H1 (cell line): ENCODE data around the gene ORMDL2.

Source experiments
- EP300 ChIP-seq, 2 experiments: IDR thresholded peaks; 1 replicate in 1 of 2; 2 replicates in 1 of 2; pipeline ENCODE4 v1.6.1; 2011 to 2012; ENCODE audit warnings: low read depth in 2 of 2, low read length in 2 of 2, mild to moderate bottlenecking in 2 of 2, borderline replicate concordance in 1 of 2, inconsistent platforms in 1 of 2, moderate library complexity in 1 of 2
- POLR2AphosphoS5 ChIP-seq: IDR thresholded peaks from 2 replicates; pipeline ENCODE4 v1.6.1; 2011; ENCODE audit warnings: low read depth, low read length
- POU5F1 ChIP-seq: IDR thresholded peaks from 2 replicates; pipeline ENCODE4 v1.6.1; 2011; ENCODE audit warnings: low read depth, mild to moderate bottlenecking, low read length, moderate library complexity
- RAD21 ChIP-seq, 2 experiments: IDR thresholded peaks in 1 of 2; conservative IDR thresholded peaks in 1 of 2; 2 replicates each; pipeline ENCODE4 v1.6.1; 2011; ENCODE audit warnings: low read depth in 2 of 2, low read length in 2 of 2, improper control_type of control experiment in 1 of 2, inconsistent platforms in 1 of 2, mild to moderate bottlenecking in 1 of 2, moderate library complexity in 1 of 2
- SRF ChIP-seq: IDR thresholded peaks from 2 replicates; pipeline ENCODE4 v1.6.1; 2011; ENCODE audit warnings: mild to moderate bottlenecking, low read depth, low read length, moderate library complexity
- TAF1 ChIP-seq: IDR thresholded peaks from 2 replicates; pipeline ENCODE4 v1.6.1; 2011; ENCODE audit warnings: mild to moderate bottlenecking, low read depth, low read length
- TEAD4 ChIP-seq: IDR thresholded peaks from 2 replicates; pipeline ENCODE4 v1.6.1; 2012; ENCODE audit warnings: low read depth, low read length, inconsistent platforms, mixed read lengths
- TF ChIP-seq, protein P1 (sequence below): IDR thresholded peaks from 2 replicates; pipeline ENCODE4 v1.6.1; 2012; ENCODE audit warnings: inconsistent platforms
- TF ChIP-seq, protein P2 (sequence below): fragments of 300-600 bp; sonication (generic); IDR thresholded peaks from 2 replicates; pipeline ENCODE4 v1.7.1; 2012; ENCODE audit warnings: low read length, moderate library complexity, mild to moderate bottlenecking, inconsistent platforms; ENCODE audit not compliant: insufficient replicate concordance
- TF ChIP-seq, protein P3 (sequence below): IDR thresholded peaks from 2 replicates; pipeline ENCODE4 v1.6.1; 2012; ENCODE audit warnings: low read length, inconsistent platforms

GRCh38 chr12:55806982-55807381 is 10.9 kb upstream of the ORMDL2 start:
- TF ChIP-seq, protein P1, sequence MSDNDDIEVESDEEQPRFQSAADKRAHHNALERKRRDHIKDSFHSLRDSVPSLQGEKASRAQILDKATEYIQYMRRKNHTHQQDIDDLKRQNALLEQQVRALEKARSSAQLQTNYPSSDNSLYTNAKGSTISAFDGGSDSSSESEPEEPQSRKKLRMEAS: no peak
- TF ChIP-seq TEAD4: no peak
- TF ChIP-seq POU5F1: no peak
- no peak for TF ChIP-seq RAD21 (IDR thresholded peaks at IDR 0.05 in 1 of 2, conservative IDR thresholded peaks at IDR 0.05 in 1 of 2; ENCODE audit: low read depth in 2 of 2, low read length in 2 of 2)
- TF ChIP-seq POLR2AphosphoS5: no peak
- TF ChIP-seq EP300 (IDR thresholded peaks at IDR 0.05; ENCODE audit: borderline replicate concordance in 1 of 2, low read depth in 2 of 2, low read length in 2 of 2): no peak
- no peak for TF ChIP-seq TAF1
- TF ChIP-seq, protein P2, sequence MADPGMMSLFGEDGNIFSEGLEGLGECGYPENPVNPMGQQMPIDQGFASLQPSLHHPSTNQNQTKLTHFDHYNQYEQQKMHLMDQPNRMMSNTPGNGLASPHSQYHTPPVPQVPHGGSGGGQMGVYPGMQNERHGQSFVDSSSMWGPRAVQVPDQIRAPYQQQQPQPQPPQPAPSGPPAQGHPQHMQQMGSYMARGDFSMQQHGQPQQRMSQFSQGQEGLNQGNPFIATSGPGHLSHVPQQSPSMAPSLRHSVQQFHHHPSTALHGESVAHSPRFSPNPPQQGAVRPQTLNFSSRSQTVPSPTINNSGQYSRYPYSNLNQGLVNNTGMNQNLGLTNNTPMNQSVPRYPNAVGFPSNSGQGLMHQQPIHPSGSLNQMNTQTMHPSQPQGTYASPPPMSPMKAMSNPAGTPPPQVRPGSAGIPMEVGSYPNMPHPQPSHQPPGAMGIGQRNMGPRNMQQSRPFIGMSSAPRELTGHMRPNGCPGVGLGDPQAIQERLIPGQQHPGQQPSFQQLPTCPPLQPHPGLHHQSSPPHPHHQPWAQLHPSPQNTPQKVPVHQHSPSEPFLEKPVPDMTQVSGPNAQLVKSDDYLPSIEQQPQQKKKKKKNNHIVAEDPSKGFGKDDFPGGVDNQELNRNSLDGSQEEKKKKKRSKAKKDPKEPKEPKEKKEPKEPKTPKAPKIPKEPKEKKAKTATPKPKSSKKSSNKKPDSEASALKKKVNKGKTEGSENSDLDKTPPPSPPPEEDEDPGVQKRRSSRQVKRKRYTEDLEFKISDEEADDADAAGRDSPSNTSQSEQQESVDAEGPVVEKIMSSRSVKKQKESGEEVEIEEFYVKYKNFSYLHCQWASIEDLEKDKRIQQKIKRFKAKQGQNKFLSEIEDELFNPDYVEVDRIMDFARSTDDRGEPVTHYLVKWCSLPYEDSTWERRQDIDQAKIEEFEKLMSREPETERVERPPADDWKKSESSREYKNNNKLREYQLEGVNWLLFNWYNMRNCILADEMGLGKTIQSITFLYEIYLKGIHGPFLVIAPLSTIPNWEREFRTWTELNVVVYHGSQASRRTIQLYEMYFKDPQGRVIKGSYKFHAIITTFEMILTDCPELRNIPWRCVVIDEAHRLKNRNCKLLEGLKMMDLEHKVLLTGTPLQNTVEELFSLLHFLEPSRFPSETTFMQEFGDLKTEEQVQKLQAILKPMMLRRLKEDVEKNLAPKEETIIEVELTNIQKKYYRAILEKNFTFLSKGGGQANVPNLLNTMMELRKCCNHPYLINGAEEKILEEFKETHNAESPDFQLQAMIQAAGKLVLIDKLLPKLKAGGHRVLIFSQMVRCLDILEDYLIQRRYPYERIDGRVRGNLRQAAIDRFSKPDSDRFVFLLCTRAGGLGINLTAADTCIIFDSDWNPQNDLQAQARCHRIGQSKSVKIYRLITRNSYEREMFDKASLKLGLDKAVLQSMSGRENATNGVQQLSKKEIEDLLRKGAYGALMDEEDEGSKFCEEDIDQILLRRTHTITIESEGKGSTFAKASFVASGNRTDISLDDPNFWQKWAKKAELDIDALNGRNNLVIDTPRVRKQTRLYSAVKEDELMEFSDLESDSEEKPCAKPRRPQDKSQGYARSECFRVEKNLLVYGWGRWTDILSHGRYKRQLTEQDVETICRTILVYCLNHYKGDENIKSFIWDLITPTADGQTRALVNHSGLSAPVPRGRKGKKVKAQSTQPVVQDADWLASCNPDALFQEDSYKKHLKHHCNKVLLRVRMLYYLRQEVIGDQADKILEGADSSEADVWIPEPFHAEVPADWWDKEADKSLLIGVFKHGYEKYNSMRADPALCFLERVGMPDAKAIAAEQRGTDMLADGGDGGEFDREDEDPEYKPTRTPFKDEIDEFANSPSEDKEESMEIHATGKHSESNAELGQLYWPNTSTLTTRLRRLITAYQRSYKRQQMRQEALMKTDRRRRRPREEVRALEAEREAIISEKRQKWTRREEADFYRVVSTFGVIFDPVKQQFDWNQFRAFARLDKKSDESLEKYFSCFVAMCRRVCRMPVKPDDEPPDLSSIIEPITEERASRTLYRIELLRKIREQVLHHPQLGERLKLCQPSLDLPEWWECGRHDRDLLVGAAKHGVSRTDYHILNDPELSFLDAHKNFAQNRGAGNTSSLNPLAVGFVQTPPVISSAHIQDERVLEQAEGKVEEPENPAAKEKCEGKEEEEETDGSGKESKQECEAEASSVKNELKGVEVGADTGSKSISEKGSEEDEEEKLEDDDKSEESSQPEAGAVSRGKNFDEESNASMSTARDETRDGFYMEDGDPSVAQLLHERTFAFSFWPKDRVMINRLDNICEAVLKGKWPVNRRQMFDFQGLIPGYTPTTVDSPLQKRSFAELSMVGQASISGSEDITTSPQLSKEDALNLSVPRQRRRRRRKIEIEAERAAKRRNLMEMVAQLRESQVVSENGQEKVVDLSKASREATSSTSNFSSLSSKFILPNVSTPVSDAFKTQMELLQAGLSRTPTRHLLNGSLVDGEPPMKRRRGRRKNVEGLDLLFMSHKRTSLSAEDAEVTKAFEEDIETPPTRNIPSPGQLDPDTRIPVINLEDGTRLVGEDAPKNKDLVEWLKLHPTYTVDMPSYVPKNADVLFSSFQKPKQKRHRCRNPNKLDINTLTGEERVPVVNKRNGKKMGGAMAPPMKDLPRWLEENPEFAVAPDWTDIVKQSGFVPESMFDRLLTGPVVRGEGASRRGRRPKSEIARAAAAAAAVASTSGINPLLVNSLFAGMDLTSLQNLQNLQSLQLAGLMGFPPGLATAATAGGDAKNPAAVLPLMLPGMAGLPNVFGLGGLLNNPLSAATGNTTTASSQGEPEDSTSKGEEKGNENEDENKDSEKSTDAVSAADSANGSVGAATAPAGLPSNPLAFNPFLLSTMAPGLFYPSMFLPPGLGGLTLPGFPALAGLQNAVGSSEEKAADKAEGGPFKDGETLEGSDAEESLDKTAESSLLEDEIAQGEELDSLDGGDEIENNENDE: no peak
- TF ChIP-seq SRF: no peak
- TF ChIP-seq, protein P3, sequence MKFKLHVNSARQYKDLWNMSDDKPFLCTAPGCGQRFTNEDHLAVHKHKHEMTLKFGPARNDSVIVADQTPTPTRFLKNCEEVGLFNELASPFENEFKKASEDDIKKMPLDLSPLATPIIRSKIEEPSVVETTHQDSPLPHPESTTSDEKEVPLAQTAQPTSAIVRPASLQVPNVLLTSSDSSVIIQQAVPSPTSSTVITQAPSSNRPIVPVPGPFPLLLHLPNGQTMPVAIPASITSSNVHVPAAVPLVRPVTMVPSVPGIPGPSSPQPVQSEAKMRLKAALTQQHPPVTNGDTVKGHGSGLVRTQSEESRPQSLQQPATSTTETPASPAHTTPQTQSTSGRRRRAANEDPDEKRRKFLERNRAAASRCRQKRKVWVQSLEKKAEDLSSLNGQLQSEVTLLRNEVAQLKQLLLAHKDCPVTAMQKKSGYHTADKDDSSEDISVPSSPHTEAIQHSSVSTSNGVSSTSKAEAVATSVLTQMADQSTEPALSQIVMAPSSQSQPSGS: no peak
